Activated CD8-positive, alpha-beta memory T cell treated with anti-CD3 and anti-CD28 coated beads, Interleukin-2, amount 50 U/mL, for 1 hour (primary cell): ENCODE results near the gene CTSZ.
"Not testable (repeated sequence)": the region's sequence is repeated elsewhere in the genome, so short reads cannot be mapped to it uniquely, and the experiment has no call there.

ENCODE experiments used
- DNase-seq: peaks from one replicate; pipeline ENCODE4 v3.0.0-alpha.2; 2020; ENCODE audit errors: extremely low read depth

The CTSZ gene

DNA sequence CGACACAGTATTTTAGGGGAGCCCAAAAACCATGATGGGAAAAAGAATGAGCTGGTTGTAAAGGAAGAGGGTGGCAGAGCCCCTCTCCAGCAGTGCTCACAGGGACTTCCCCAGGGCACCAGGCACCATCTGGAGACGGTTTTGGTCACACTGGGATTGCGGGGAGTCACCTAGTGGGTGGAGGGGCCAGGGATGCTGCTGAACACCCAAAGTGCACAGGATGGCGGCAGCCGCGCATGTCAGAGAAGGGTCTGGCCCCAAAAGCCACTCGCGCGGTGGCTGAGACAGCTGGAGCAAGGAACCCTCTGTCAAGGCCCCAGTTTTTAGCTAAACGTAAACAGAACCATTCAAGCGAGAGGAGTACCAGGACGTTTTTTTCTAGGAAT lies 10.8 kb downstream of the CTSZ start:
- no peak for DNase-seq

GRCh38 chr20:58995461-58996225 lies 11.4 kb downstream of the CTSZ start:
- no peak for DNase-seq

DNA sequence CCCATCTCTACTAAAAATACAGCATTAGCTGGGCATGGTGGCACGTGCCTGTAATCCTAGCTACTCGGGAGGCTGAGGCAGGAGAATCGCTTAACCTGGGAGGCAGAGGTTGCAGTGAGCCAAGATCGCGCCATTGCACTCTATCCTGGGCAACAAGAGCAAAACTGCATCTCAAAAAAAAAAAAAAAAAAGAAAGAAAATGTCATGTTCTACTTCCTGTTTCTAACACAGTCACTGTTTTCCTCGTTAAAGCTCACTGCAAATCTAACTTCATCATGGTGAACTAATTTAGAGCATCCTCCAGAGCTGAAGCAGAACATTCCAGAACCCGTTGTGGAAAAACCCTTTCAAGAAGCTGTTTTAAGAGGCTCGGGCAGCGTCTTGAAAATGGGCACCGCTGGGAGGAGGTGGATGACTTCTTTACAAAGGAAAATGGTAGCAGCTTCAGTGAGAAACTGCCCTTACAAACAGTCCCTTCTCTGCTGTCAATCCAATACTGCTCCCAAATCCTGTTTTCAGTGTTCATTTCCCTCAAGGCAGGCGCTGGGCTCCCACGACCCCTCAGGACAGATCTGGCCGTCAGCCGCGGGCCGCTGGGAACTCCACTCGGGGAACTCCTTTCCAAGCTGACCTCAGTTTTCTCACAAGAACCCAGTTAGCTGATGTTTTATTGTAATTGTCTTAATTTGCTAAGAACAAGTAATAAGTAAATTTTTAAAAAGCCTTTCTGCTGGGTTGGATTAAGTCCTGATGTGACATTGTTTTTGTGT lies 12.5 kb downstream of the CTSZ start:
- DNase-seq = no peak

GRCh38 chr20:58993332-58994248 lies 13.5 kb downstream of the CTSZ start:
- no peak for DNase-seq

DNA sequence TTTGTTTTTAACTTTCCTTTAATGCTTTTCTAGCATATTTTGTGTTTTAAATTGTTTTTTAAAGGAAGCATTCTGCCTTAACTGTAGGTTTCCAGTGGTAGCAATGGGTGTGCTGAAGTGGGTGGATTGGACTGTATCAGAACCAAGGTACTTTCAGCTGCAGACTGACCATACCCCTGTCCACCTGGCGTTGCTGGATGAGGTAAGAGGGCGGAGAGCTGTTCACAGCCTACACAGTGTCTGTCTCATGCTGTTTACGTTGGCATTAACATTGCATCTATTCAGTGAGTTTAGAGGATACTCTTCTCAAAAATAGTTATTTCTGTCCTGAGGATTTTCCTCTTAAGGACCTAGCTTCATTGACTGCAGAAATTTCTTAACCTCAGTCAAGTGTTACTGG lies 14.1 kb downstream of the CTSZ start:
- DNase-seq = no peak

GRCh38 chr20:58991715-58992114 lies 15.3 kb downstream of the CTSZ start:
- DNase-seq = no peak

DNA sequence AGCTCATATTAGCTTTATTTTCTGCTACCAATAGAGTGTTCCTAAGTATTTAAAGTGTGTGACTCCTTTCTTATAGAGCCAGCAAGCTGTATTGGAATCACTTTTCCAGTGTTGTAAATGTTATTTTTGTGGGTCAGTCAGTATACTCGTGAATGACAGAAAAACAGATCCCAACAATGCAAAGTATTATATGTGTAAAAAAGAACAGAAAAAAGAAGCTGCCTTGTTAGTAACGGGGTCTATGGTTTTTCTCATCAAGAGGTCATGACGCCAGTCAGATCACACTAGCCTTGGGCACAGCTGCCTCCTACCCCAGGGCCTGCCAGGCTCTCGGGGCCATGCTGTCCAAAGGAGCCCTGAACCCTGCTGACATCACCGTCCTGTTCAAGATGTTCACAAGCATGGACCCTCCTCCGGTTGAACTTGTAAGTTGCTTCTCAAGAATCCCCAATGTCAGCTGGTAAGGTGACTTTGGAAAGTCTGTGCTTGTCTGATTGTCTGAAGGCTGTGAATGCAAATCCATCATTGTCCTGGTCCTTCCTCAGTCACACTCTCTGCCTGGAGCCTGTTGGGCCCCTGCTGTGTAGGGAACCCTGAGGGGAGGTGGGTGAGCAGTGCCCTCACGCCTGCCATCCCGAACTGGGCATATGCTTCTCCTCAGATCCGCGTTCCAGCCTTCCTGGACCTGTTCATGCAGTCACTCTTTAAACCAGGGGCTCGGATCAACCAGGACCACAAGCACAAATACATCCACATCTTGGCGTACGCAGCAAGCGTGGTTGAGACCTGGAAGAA lies 16.2 kb downstream of the CTSZ start:
- DNase-seq = no peak

DNA sequence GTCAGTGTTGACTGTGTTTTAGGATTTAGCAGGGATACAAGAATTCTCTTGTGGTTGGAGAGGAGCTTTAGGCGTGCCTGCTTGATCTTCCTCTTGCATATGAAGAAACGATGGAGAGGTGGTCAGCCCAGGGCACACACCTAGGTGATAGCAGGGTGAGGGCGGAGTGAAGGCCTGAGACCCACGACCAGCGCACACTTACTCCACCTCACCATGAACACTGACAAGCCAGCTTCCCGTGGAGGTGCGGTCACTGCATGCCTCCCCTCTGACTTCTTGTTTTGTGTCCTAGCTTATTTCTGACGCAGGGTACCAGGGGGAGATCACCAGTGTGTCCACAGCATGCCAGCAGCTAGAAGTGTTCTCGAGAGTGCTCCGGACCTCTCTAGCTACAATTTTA lies 17.9 kb downstream of the CTSZ start:
- no peak for DNase-seq

- no peak for DNase-seq
Measured at GRCh38 chr20:58988565-58988882, 18.5 kb downstream of the CTSZ start.

- no peak for DNase-seq
Measured at GRCh38 chr20:58987790-58988564, 19.1 kb downstream of the CTSZ start.

DNA sequence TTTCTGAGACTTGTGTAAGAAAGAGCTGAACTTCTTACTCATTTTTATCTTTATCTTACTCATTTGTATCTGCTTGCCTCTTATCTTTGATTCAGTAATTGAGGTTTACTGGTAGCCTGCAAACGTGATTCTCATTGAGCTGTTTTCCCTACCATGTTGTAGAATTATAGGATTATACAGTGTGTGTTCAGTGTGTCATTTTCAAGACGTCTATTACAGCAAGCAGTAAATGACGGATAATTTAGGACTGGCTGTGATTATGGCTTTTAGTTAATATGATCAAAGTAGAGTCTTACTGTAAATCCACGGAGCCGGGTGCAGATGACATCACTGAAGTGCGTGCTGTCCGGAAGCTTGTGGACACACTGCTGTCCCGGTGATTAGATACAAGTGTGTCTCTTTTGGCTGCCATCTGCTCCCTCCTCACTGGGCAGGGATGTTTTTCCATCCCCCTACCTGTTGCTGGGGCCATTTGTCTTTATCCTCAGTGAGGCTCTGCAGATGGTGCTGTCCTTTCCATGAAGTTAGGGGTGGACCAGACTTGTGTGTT lies 20.0 kb downstream of the CTSZ start:
- no peak for DNase-seq

DNA sequence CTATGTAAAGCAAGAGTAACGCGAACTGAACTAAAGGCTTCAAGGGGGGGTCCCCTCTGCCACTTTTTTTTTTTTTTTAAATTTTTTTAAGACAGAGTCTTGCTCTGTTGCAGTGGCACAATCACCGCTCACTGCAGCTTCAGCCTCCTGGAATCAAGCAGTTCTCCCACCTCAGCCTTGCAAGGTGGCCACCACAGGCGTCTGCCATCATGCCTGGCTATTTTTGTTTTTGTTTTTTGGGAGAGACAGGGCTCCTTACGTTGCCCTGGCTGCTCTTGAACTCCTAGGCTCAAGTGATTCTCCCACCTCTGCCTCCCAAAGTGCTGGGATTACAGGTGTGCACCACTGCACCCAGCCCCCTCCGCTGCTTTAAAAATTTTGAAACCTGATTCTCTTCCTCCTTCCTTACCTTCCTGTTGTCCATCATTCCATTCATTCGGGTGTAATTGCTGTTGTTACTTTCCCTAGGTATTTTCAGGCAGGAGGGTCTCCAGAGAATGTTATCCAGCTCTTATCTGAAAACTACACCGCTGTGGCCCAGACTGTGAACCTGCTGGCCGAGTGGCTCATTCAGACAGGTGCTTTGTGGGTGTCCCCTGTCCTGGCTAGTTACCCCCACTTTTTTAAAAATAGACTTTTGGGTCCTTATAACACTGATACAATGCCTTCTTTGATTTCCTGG lies 20.6 kb downstream of the CTSZ start:
- no peak for DNase-seq

DNA sequence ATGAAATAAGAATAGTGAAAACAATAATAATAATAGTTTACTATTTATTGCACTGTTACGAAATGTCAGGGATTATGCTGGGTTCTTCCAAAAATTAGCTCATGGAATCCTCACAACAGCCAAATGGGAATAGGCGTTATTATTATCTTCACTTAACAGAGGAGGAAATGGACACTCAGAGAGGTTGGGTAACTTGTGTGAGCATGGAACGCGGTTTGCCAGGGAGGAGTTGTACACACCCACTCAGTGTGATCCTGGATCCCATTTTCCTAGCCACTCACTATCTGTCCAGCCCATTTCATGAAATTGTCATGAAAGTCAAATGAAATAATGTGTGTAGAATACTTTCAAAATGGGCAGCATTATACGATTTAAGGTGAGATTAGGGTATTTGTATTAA lies 21.4 kb downstream of the CTSZ start:
- no peak for DNase-seq

DNA sequence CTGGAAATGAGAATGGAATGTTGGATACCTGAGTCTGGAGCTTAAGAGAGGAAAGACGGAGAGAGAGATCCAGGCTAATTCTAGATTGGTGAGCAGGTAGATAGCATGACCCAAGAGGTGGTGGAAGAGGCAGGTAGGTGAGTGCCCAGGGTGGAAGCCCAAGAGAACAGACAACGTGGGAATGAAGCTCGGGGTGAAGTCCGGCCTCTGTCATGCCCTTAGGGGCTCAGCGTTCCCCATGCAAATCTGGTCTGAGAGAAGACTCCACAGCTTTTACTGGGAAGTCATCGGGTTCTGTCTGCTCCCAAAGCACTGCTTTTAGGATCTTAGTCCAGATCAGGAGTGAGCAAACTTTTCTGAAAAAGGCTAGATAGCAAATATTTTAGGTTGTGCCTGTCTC lies 22.4 kb downstream of the CTSZ start:
- no peak for DNase-seq

DNA sequence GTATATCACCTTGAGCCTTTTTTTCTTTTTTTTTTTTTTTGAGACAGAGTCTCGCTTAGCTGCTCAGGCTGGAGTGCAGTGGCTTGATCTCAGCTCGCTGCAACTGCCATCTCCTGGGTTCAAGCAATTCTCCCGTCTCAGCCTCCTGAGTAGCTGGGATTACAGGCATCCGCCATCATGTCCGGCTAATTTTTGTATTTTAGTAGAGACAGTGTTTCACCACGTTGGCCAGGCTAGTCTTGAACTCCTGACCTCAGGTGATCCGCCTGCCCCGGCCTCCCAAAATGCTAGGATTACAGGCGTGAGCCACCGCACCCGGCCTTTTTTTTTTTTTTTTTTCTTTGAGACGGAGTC lies 24.0 kb downstream of the CTSZ start:
- DNase-seq = not testable (repeated sequence)

GRCh38 chr20:58982406-58983114 lies 24.5 kb downstream of the CTSZ start:
- DNase-seq = no peak

GRCh38 chr20:58981628-58982364 lies 25.3 kb downstream of the CTSZ start:
- DNase-seq = no peak

DNA sequence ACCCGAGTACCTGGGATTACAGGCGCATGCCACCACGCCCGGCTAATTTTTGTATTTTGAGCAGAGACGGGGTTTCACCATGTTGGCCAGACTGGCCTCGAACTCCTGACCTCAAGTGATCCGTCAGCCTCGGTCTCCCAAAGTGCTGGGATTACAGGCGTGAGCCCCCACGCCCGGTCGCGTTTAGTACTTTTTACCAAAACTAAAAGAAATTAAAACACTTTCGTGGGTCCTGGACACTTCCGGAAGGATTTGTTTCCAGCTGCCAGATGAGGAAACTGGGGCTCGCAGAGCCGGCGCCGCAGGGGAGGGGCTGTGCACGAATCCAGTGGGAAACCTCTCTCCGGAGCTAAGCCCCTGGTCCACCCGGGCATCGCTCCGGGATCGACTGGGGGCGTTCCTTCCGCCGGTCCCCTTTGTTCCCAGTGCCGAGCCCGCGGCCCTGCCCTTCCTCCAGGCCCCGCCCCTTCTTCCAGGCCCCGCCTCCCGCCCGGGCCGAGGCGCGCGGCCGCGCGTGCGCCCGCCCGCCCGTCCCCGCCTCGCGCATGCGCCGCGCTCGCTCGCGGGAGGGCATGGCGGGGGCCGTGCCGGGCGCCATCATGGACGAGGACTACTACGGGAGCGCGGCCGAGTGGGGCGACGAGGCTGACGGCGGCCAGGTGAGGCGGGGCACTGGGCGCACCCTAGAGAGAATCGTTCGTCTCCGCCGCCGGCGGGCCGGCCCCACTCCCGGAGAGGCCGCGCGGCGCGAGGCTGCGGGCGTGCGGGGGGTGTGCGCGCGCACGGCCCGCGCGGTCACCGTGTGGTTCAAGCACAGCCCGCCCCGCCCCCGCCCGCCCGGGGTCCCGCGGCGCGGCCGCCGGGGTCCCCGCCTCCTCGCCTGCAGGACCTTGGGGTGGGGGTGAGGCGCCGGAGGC lies 26.1 kb downstream of the CTSZ start, which contains the start of gene NELFCD:
TSS of gene NELFCD (plus strand) at position 546 of the 917 bp plus-strand sequence. CDS start at position 600, 54 bp downstream.
- peak; percentile 48 for DNase-seq
